ENCODE measurements around the gene XYLT1. TPM values are rescaled to one million over a fixed set of nuclear protein-coding genes. Genes with fewer than 3 reads are reported as not detected.

Gene XYLT1
- total and polyA plus RNA-seq, 10 of the 15 experiments (the other 5 are each of a cell fraction or from before 2014, with no cell fraction given), result 0.88 to 14.8 (median 5.8) TPM

GRCh38 chr16:17416461-17417311, 54.1 kb downstream of the XYLT1 start (continued):
- TF ChIP-seq BCL11A (IDR thresholded peaks at IDR 0.05; ENCODE audit: low read depth, low read length) (peak; percentile 80; the same call in 1 of the 2 replicates), RB1 (IDR thresholded peaks at IDR 0.05; ENCODE audit: borderline replicate concordance) (no peak), TCF12 (IDR thresholded peaks at IDR 0.05; ENCODE audit: low read depth, low read length) (peak; percentile 38; the same call in 1 of the 2 replicates), PKNOX1 (IDR thresholded peaks at IDR 0.05) (no peak; the same call in 1 of the 2 replicates), SMC3 (IDR thresholded peaks at IDR 0.05; ENCODE audit: borderline replicate concordance, low read length) (peak; percentile 50; the same call in 1 of the 2 replicates), SUZ12 (IDR thresholded peaks at IDR 0.05; ENCODE audit: unreplicated experiment) (no peak), KLF5 (IDR thresholded peaks at IDR 0.05; ENCODE audit: partially characterized antibody) (no peak), SMAD1 (IDR thresholded peaks at IDR 0.05; ENCODE audit: low read depth, partially characterized antibody) (no peak), ZNF274 (IDR thresholded peaks at IDR 0.05; ENCODE audit: insufficient read depth, insufficient read length) (no peak), STAT1 (conservative IDR thresholded peaks at IDR 0.05) (no peak), DPF2 (IDR thresholded peaks at IDR 0.05) (peak; percentile 68; the same call in 1 of the 2 replicates), HCFC1 (IDR thresholded peaks at IDR 0.05; ENCODE audit: low read length) (no peak), BRCA1 (IDR thresholded peaks at IDR 0.05; ENCODE audit: low read depth, low read length) (no peak), HDAC6 (IDR thresholded peaks at IDR 0.05; ENCODE audit: unreplicated experiment) (no peak), EGR1 (IDR thresholded peaks at IDR 0.05; ENCODE audit: borderline replicate concordance in 1 of 2, low read depth in 2 of 2, low read length in 2 of 2) (peak in 1 of 2 experiments; percentile 53; a peak in 1 of 3 replicates), SREBF2 (IDR thresholded peaks at IDR 0.05; ENCODE audit: low read length) (no peak), HDGF (IDR thresholded peaks at IDR 0.05) (0 out of 2 replicates have a peak, but pooled peaks have one; percentile 14), PAX5 (IDR thresholded peaks at IDR 0.05; ENCODE audit: borderline replicate concordance, low read depth, low read length) (peak; percentile 58; the same call in 1 of the 2 replicates)
- TF ChIP-seq, protein P1, sequence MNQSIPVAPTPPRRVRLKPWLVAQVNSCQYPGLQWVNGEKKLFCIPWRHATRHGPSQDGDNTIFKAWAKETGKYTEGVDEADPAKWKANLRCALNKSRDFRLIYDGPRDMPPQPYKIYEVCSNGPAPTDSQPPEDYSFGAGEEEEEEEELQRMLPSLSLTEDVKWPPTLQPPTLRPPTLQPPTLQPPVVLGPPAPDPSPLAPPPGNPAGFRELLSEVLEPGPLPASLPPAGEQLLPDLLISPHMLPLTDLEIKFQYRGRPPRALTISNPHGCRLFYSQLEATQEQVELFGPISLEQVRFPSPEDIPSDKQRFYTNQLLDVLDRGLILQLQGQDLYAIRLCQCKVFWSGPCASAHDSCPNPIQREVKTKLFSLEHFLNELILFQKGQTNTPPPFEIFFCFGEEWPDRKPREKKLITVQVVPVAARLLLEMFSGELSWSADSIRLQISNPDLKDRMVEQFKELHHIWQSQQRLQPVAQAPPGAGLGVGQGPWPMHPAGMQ (IDR thresholded peaks at IDR 0.05; ENCODE audit: borderline replicate concordance), result no peak
- TF ChIP-seq, protein P2, sequence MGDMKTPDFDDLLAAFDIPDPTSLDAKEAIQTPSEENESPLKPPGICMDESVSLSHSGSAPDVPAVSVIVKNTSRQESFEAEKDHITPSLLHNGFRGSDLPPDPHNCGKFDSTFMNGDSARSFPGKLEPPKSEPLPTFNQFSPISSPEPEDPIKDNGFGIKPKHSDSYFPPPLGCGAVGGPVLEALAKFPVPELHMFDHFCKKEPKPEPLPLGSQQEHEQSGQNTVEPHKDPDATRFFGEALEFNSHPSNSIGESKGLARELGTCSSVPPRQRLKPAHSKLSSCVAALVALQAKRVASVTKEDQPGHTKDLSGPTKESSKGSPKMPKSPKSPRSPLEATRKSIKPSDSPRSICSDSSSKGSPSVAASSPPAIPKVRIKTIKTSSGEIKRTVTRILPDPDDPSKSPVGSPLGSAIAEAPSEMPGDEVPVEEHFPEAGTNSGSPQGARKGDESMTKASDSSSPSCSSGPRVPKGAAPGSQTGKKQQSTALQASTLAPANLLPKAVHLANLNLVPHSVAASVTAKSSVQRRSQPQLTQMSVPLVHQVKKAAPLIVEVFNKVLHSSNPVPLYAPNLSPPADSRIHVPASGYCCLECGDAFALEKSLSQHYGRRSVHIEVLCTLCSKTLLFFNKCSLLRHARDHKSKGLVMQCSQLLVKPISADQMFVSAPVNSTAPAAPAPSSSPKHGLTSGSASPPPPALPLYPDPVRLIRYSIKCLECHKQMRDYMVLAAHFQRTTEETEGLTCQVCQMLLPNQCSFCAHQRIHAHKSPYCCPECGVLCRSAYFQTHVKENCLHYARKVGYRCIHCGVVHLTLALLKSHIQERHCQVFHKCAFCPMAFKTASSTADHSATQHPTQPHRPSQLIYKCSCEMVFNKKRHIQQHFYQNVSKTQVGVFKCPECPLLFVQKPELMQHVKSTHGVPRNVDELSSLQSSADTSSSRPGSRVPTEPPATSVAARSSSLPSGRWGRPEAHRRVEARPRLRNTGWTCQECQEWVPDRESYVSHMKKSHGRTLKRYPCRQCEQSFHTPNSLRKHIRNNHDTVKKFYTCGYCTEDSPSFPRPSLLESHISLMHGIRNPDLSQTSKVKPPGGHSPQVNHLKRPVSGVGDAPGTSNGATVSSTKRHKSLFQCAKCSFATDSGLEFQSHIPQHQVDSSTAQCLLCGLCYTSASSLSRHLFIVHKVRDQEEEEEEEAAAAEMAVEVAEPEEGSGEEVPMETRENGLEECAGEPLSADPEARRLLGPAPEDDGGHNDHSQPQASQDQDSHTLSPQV (IDR thresholded peaks at IDR 0.05), result no peak; the same call in 1 of the 2 replicates

Measured in GM12878 (cell line).